Fibroblast of lung (primary cell): ENCODE data around the gene TMEM131.

Experiments
- EZH2 ChIP-seq: IDR thresholded peaks from 2 replicates; pipeline ENCODE4 v1.5.1; 2012; ENCODE audit warnings: low read length, control low read depth, mild to moderate bottlenecking; ENCODE audit errors: missing control alignments
- TF ChIP-seq, protein P1 (sequence below), 2 donors: IDR thresholded peaks in 1 of 2; conservative IDR thresholded peaks in 1 of 2; 1 replicate in 1 of 2; 2 replicates in 1 of 2; pipeline ENCODE4 v1.5.1; 2011 to 2012; ENCODE audit warnings: low read length in 2 of 2, control low read depth in 1 of 2, inconsistent platforms in 1 of 2, low read depth in 1 of 2, mild to moderate bottlenecking in 1 of 2

DNA sequence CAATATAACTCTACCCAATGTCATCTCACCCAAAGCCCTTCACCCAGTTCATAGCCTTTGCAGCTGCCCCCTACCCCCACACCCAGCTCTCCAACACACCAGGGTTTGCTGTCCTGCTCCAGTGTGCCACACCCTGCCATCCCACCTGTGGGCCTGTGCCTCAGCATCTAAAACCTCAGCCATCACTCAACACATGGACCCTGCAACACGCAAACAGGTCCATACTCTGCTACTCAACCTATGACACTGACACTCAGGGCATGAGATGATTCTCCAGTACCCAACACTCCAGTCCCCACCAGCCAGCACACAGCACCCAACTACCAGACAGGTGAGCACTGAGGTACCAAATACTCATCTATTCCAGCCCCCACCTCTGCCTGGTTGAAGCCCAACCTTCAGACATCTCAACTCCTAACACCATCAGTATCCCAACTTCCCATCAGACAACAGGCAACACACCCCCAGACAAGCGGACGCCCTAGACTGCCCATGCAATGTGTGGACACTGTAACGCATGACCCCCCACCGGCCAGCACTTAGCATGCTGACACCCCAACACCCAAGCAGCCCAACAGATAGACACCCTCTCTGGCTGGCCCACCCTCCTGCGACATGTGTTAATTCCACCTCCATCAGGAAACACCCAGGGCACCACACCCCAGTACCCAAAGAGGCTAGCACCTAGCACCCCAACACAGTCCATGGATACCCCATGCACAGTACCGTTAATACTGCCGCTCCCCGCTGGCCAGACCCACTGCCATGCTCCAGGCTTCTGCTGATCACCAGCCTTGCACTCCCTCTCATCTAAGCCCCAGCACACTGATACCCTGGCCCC lies 257.3 kb downstream of the TMEM131 start:
- TF ChIP-seq, protein P1, sequence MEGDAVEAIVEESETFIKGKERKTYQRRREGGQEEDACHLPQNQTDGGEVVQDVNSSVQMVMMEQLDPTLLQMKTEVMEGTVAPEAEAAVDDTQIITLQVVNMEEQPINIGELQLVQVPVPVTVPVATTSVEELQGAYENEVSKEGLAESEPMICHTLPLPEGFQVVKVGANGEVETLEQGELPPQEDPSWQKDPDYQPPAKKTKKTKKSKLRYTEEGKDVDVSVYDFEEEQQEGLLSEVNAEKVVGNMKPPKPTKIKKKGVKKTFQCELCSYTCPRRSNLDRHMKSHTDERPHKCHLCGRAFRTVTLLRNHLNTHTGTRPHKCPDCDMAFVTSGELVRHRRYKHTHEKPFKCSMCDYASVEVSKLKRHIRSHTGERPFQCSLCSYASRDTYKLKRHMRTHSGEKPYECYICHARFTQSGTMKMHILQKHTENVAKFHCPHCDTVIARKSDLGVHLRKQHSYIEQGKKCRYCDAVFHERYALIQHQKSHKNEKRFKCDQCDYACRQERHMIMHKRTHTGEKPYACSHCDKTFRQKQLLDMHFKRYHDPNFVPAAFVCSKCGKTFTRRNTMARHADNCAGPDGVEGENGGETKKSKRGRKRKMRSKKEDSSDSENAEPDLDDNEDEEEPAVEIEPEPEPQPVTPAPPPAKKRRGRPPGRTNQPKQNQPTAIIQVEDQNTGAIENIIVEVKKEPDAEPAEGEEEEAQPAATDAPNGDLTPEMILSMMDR (conservative IDR thresholded peaks at IDR 0.05 in 1 of 2, IDR thresholded peaks at IDR 0.05 in 1 of 2; ENCODE audit: low read depth in 1 of 2, low read length in 2 of 2), result no peak
- TF ChIP-seq EZH2, result no peak
